Measurements from ENCODE around the gene ACADL.
A peak's percentile ranks its signal among the peaks of the same experiment; 100 is the strongest.
"Not testable (repeated sequence)": the region's sequence is repeated elsewhere in the genome, so short reads cannot be mapped to it uniquely, and the experiment has no call there.

Gene ACADL

DNA sequence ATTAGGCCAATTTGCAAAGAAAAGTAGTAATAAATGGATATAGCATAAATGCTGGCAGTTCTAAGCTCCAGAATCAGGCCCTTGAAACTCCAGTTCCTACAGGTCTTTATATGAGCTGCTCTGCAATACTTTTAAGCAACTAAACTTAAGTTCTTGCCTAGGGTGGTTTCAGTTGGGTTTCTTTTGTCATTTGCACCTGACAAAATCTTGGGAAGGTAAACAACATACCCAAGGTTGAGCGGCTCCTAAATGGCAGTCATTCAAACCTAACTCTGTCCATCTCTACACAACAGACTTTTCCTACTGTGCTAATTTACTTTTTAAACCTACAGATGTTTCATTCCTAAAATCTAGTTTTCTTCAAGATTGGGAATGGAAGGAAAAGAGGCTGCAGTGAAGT, 44.8 kb downstream of the ACADL start:
- no peak for DNase-seq (ENCODE audit: low read depth)
- H3K4me3 ChIP-seq (ENCODE audit: low read length): no peak overlapping the region
- TF ChIP-seq, protein P1, sequence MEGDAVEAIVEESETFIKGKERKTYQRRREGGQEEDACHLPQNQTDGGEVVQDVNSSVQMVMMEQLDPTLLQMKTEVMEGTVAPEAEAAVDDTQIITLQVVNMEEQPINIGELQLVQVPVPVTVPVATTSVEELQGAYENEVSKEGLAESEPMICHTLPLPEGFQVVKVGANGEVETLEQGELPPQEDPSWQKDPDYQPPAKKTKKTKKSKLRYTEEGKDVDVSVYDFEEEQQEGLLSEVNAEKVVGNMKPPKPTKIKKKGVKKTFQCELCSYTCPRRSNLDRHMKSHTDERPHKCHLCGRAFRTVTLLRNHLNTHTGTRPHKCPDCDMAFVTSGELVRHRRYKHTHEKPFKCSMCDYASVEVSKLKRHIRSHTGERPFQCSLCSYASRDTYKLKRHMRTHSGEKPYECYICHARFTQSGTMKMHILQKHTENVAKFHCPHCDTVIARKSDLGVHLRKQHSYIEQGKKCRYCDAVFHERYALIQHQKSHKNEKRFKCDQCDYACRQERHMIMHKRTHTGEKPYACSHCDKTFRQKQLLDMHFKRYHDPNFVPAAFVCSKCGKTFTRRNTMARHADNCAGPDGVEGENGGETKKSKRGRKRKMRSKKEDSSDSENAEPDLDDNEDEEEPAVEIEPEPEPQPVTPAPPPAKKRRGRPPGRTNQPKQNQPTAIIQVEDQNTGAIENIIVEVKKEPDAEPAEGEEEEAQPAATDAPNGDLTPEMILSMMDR (IDR thresholded peaks at IDR 0.05; ENCODE audit: insufficient read depth, low read depth, low read length, missing control alignments): no peak

GRCh38 chr2:210179351-210179990, 45.8 kb downstream of the ACADL start:
- no peak overlapping the region for H3K4me3 ChIP-seq (ENCODE audit: low read length)
- TF ChIP-seq, protein P1 (IDR thresholded peaks at IDR 0.05; ENCODE audit: insufficient read depth, low read depth, low read length, missing control alignments): no peak
- no peak for DNase-seq (ENCODE audit: low read depth)

DNA sequence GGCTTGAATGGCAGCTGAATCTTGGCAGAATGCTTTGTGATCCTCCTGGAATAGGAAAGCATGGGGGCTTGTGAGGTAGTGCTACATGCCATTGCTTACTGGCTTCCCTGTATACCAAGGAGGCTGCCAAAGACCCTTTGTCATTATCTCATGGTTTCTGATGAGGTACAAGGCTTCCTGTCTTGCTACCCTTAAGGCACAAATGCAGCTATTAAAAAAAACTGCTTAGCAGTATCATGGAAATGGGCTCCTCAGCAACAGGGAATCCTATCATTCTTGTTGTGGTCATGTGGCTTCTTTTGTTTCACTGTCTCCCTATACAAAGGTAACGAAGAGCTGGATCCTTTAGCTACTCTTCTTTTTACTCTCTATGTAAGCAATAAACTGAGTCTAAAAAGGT, 47.5 kb downstream of the ACADL start:
- DNase-seq (ENCODE audit: low read depth): no peak
- TF ChIP-seq, protein P1 (IDR thresholded peaks at IDR 0.05; ENCODE audit: insufficient read depth, low read depth, low read length, missing control alignments): no peak
- no peak overlapping the region for H3K4me3 ChIP-seq (ENCODE audit: low read length)

- not testable (repeated sequence) for H3K4me3 ChIP-seq (ENCODE audit: low read length); DNase-seq (ENCODE audit: low read depth)
Measured at GRCh38 chr2:210177115-210177514, 48.1 kb downstream of the ACADL start.

GRCh38 chr2:210174086-210174485, 51.2 kb downstream of the ACADL start:
- no peak for DNase-seq (ENCODE audit: low read depth)
- no peak overlapping the region for H3K4me3 ChIP-seq (ENCODE audit: low read length)
- TF ChIP-seq, protein P1 (IDR thresholded peaks at IDR 0.05; ENCODE audit: insufficient read depth, low read depth, low read length, missing control alignments): no peak

DNA sequence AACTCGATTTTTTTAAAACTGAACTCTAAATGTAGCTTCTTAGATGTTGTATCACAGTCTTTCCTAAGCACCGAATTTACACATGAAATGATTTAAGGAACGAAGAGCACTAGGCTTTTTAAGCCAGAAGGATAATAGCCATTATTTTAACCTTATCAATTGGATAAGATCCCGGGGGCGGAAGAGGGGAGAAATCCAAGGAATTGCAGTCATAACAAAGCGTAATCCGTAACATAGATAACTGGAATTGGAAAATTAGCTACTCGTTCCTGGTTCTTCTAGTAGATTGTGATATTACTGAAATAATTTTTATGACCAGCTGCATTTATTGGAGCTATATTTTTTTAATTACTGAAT, 53.0 kb downstream of the ACADL start:
- TF ChIP-seq, protein P1 (IDR thresholded peaks at IDR 0.05; ENCODE audit: insufficient read depth, low read depth, low read length, missing control alignments): no peak
- no peak for DNase-seq (ENCODE audit: low read depth)
- H3K4me3 ChIP-seq (ENCODE audit: low read length): peak overlapping the region; percentile 55

DNA sequence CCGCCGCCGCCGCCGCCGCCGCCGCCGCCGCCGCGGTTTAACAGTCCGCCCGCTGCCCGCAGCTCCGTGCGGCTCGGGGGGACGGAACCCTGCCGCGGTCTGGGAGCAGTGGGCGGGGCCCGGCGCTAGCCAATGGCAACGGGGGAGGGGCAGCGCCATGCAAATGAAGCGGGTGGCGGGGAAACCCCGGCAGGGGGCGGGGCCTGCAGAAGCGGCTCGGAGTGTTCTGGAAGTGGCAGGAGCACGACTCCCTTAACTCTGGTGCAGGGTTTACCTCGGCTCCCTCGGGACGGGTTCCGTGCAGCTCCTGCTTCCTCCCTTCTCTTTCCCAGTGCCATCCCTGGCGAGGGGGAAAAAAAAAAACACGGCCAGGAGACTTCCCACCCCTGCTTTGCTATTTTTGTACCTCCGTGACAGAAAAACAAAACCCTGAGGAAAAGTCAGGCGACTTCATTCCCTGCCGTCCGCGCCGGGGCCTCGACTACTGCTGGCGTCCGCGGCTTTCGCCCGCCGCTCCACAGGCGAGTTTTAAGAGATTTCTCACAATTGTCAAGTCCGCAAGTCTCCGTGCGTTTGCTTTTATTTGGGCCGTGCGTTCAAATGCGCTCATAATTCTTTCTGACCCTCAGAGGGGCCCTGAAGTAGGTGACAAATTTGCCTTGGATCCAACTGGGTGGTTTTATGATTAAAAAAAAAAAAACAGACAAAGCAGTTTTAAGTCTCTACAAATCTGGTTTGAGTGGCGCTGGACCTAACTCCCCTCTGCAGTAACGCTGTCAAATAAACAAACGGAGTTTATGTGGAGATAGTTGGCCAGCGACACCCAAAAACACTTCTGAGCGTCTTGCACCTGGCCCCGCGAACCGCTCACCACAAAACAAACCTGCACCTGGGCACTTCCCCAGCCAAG, 53.7 kb downstream of the ACADL start, which contains the start of gene KANSL1L:
Gene KANSL1L (minus strand): TSS at position 101 of the 910 bp plus-strand sequence. CDS start 16,827 bp downstream, outside the sequence.
- DNase-seq (ENCODE audit: low read depth): peak; percentile 99
- TF ChIP-seq, protein P1 (IDR thresholded peaks at IDR 0.05; ENCODE audit: insufficient read depth, low read depth, low read length, missing control alignments): no peak
- H3K4me3 ChIP-seq (ENCODE audit: low read length): peak within 1 kb of the TSS; percentile 77

Data from epithelial cell of esophagus (primary cell).